ENCODE results near the gene ZNF625. TPM values are rescaled to one million over a fixed set of nuclear protein-coding genes. Genes with fewer than 3 reads are reported as not detected.
"Not testable (repeated sequence)": the region's sequence is repeated elsewhere in the genome, so short reads cannot be mapped to it uniquely, and the experiment has no call there.

Gene ZNF625
- total RNA-seq, 1 donor from 2014 or later: 2.9 TPM

GRCh38 chr19:12139885-12140544, 16.5 kb downstream of the ZNF625 start, which contains the start of gene ZNF20:
Gene ZNF20 (minus strand): TSS chr19:12140350. CDS start chr19:12140182, 168 bp downstream.
- intact Hi-C loops (cut with micrococcal nuclease): loop anchor here (10.0 kb wide), 1 partner anchor 255 kb away; the partner anchor contains the start of gene ZNF69
- DNase-seq (peak; percentile 97), ATAC-seq (peak; percentile 99)

- intact Hi-C loops (cut with micrococcal nuclease): no loop called here
- no peak for ATAC-seq
- DNase-seq: no peak
Measured at GRCh38 chr19:12139269-12139668, 17.3 kb downstream of the ZNF625 start.

- ATAC-seq (no peak), DNase-seq (no peak)
- intact Hi-C loops (cut with micrococcal nuclease): no loop called here
Measured at GRCh38 chr19:12137221-12137940, 19.2 kb downstream of the ZNF625 start.

- ATAC-seq (no peak), DNase-seq (no peak)
- intact Hi-C loops (cut with micrococcal nuclease): no loop called here
Measured at GRCh38 chr19:12133069-12133468, 23.5 kb downstream of the ZNF625 start.

GRCh38 chr19:12126707-12127106, 29.8 kb downstream of the ZNF625 start:
- no peak for DNase-seq
- intact Hi-C loops (cut with micrococcal nuclease): no loop called here
- ATAC-seq: no peak

GRCh38 chr19:12117201-12117970, 39.1 kb downstream of the ZNF625 start:
- intact Hi-C loops (cut with micrococcal nuclease): no loop called here
- peak; percentile 45 for ATAC-seq

GRCh38 chr19:12113121-12113520, 43.4 kb downstream of the ZNF625 start:
- intact Hi-C loops (cut with micrococcal nuclease): no loop called here
- ATAC-seq (no peak), DNase-seq (no peak)

More at GRCh38 chr19:12117201-12117970, 39.1 kb downstream of the ZNF625 start:
- DNase-seq: no peak

- no peak for ATAC-seq
- no peak for DNase-seq
- intact Hi-C loops (cut with micrococcal nuclease): no loop called here
Measured at GRCh38 chr19:12112701-12113100, 43.8 kb downstream of the ZNF625 start.

- ATAC-seq (no peak), DNase-seq (no peak)
- intact Hi-C loops (cut with micrococcal nuclease): no loop called here
Measured at GRCh38 chr19:12111943-12112637, 44.4 kb downstream of the ZNF625 start.

- ATAC-seq (no peak), DNase-seq (no peak)
- intact Hi-C loops (cut with micrococcal nuclease): no loop called here
Measured at GRCh38 chr19:12111176-12111575, 45.4 kb downstream of the ZNF625 start.

- ATAC-seq; DNase-seq; intact Hi-C loops (cut with micrococcal nuclease): not testable (repeated sequence)
Measured at GRCh38 chr19:12103909-12104308, 52.6 kb downstream of the ZNF625 start.

GRCh38 chr19:12098040-12098439, 58.5 kb downstream of the ZNF625 start:
- ATAC-seq (no peak), DNase-seq (no peak)
- intact Hi-C loops (cut with micrococcal nuclease): no loop called here

- DNase-seq: no peak
- no peak for ATAC-seq
- intact Hi-C loops (cut with micrococcal nuclease): no loop called here
Measured at GRCh38 chr19:12095111-12095790, 61.3 kb downstream of the ZNF625 start.

Other genes with a start within 250 kb of the ZNF625 start
- 4.0 TPM for gene ZNF700, start 231.6 kb downstream of the ZNF625 start, total RNA-seq
- 4.0 TPM for gene ZNF763, start 191.7 kb downstream of the ZNF625 start, total RNA-seq
- gene ZNF433, start 121.1 kb downstream of the ZNF625 start, total RNA-seq: 3.1 TPM
- gene ZNF878, start 103.8 kb downstream of the ZNF625 start, total RNA-seq: 0.32 TPM
- gene ZNF844, start 92.0 kb downstream of the ZNF625 start, total RNA-seq: 14.9 TPM
- gene ZNF20, start 16.4 kb downstream of the ZNF625 start, total RNA-seq: 1.8 TPM
- gene ZNF136, start 6.4 kb upstream of the ZNF625 start, total RNA-seq: 5.0 TPM
- 9.5 TPM for gene ZNF44, start 138.1 kb upstream of the ZNF625 start, total RNA-seq
- 3.7 TPM for gene ZNF563, start 176.9 kb upstream of the ZNF625 start, total RNA-seq
- gene ZNF442, start 208.9 kb upstream of the ZNF625 start, total RNA-seq: 3.5 TPM
- gene ZNF799, start 244.5 kb upstream of the ZNF625 start, total RNA-seq: 2.0 TPM

Data from left ventricle myocardium superior (tissue), 1 donor.